MV-4-11 (cell line): ENCODE measurements around the gene DCP2.
"Not testable (repeated sequence)": the region's sequence is repeated elsewhere in the genome, so short reads cannot be mapped to it uniquely, and the experiment has no call there.

Experiments
- DNase-seq: peaks from one replicate; lab custom pipeline; 2025; lab: John Stamatoyannopoulos, UW

The DCP2 gene

GRCh38 chr5:112976432-112977309, at the start of gene DCP2:
TSS of gene DCP2 (plus strand) at chr5:112976798. CDS start at chr5:112976934, 136 bp downstream.
- DNase-seq: peak; percentile 100

- no peak for DNase-seq
Observed at GRCh38 chr5:112929336-112930081, 47.1 kb upstream of the DCP2 start.

GRCh38 chr5:112930082-112930344, 46.6 kb upstream of the DCP2 start:
- DNase-seq: peak; percentile 97

GRCh38 chr5:112931473-112931872, 45.1 kb upstream of the DCP2 start:
- peak; percentile 2 for DNase-seq

- DNase-seq: no peak
Observed at GRCh38 chr5:112933105-112933504, 43.5 kb upstream of the DCP2 start.

- no peak for DNase-seq
Observed at GRCh38 chr5:112933651-112934365, 42.8 kb upstream of the DCP2 start.

GRCh38 chr5:112934366-112934663, 42.3 kb upstream of the DCP2 start:
- no peak for DNase-seq

- DNase-seq: no peak
Observed at GRCh38 chr5:112935675-112936074, 40.9 kb upstream of the DCP2 start.

- no peak for DNase-seq
Observed at GRCh38 chr5:112938286-112938685, 38.3 kb upstream of the DCP2 start.

- DNase-seq: peak; percentile 0
Observed at GRCh38 chr5:112940670-112941069, 35.9 kb upstream of the DCP2 start.

GRCh38 chr5:112948458-112948857, 28.1 kb upstream of the DCP2 start:
- no peak for DNase-seq

- DNase-seq: no peak
Observed at GRCh38 chr5:112951124-112951702, 25.4 kb upstream of the DCP2 start.

- no peak for DNase-seq
Observed at GRCh38 chr5:112956606-112957005, 20.0 kb upstream of the DCP2 start.

GRCh38 chr5:112957036-112957808, 19.4 kb upstream of the DCP2 start:
- no peak for DNase-seq

- peak; percentile 57 for DNase-seq
Observed at GRCh38 chr5:112958093-112959088, 18.2 kb upstream of the DCP2 start.

GRCh38 chr5:112959872-112960271, 16.7 kb upstream of the DCP2 start:
- DNase-seq: peak; percentile 61

- no peak for DNase-seq
Observed at GRCh38 chr5:112960315-112960714, 16.3 kb upstream of the DCP2 start.

GRCh38 chr5:112960863-112961504, 15.6 kb upstream of the DCP2 start:
- DNase-seq: peak; percentile 18

GRCh38 chr5:112963374-112963733, 13.2 kb upstream of the DCP2 start:
- not testable (repeated sequence) for DNase-seq

GRCh38 chr5:112965733-112966306, 10.8 kb upstream of the DCP2 start:
- DNase-seq: no peak
